Stimulated activated CD4-positive, alpha-beta T cell treated with anti-CD3 and anti-CD28 coated beads, Interleukin-12 subunit alpha, Interleukin-12 subunit beta, amount 100 ng/mL, for 48 hours (primary cell): Measurements from ENCODE around the gene ZNF197.
"Not testable (repeated sequence)": the region's sequence is repeated elsewhere in the genome, so short reads cannot be mapped to it uniquely, and the experiment has no call there.

Experiments used
- DNase-seq, 3 donors: peaks; one replicate each; pipeline ENCODE4 v3.0.0-alpha.2; 2020; ENCODE audit warnings: low read depth in 2 of 3, low spot score in 1 of 3

Gene ZNF197

DNA sequence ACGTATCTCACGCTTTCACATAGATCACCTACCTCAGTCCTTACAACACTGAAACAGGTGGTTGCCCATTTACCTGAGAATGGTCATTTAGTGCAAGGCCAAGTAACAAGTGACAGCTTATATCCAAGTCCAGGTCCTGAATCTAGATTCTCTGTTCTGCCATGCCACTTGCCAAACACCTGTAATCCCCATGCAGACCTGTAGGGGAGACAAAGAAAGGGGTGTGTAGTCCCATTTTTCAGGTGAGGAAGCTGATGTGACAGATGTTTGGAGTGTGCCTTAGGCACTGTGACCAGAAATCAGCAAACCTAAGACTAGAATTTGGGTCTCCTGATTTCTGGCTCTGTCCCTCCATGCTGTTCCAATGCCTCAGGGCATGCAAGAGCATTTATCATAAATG, 36.4 kb downstream of the ZNF197 start:
- no peak for DNase-seq

DNA sequence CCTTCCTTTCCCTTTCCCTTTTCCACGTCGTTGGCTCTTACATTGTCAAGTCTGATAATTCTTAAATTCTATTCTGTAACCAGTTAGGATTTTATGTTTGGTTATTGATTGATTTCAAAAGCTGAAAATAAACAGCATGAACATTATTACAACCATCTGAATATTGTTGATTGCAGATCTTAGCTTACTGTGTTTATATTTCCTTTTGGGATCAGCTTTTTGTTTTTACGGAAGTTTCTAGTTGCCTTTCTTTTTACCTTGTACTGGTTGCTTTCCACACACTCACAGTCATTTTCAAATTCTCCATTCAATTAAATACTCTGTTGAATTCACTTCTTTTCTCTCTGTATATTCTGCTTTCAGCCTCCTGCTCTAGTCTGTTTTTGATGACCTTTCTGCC, 40.3 kb downstream of the ZNF197 start:
- no peak for DNase-seq

DNA sequence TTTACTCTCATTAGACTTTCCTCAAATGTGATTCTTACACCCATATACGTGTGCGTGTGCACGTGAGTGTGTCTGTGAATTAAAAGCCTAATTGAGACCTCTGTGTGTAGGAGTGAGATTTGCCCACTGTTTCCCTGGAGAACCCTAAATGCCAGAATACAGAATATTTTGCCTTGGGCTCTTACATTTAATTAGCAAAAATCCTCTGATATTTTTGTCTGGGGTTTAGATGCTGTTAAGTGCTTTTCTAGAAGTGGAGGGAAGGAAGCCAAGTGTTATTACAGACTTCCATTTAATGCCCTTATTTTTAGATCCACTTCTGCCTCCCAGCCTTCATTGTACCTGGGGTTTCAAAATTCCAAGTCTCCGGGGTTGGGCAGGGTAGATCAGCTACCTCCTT, 41.5 kb downstream of the ZNF197 start:
- DNase-seq = no peak

DNA sequence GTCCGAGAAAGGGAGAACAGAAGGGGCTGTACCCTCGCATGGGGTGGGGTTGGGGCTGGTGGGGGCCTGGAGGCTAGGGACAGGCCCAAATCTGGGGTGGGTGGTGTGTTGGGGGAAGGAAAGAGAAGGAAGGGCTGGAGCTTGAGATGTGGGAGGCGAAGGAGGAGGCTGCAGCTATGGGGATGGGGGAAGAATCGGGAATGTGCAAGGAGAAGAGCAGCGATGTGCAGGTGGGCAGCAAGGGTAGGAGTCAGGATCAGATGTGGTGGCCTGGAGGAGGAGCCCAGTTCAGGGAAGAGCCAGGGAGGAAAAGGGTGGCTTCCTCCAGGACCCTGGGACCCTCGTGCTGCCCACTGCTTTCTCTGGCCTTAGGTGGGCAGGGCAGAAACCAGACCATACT, 44.9 kb downstream of the ZNF197 start:
- no peak for DNase-seq

DNA sequence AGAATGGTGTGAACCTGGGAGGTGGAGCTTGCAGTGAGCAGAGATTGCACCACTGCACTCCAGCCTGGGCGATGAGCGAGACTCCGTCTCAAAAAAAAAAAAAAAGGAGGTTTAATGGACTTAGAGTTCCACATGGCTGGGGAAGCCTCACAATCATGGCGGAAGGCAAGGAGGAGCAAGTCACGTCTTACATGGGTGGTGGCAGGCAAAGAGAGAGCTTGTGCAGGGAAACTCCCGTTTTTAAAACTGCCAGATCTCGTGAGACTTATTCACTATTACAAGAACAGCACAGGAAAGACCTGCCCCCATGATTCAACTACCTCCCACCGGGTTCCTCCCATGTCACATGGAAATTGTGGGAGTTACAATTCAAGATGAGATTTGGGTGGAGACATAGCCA, 48.6 kb downstream of the ZNF197 start:
- DNase-seq = not testable (repeated sequence)

DNA sequence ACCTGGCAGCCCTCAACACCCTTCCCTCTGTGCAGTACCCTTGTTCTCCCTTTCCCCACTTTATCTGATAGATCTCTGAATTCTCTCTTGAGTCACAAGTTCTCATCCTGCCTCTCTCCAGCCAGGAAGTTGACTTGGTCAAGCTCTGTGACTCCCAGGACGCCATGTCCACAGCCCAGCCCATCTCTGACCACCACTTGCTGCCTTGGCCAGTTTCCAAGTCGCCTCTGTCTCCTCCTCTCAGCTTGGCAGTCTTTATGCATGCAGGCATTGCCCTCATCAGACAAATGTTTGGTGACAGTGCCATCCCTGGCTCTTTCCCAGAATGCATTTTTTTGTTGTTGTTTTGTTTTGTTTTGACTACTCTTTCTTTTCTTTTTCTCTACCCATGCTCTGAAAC, 49.4 kb downstream of the ZNF197 start:
- no peak for DNase-seq

DNA sequence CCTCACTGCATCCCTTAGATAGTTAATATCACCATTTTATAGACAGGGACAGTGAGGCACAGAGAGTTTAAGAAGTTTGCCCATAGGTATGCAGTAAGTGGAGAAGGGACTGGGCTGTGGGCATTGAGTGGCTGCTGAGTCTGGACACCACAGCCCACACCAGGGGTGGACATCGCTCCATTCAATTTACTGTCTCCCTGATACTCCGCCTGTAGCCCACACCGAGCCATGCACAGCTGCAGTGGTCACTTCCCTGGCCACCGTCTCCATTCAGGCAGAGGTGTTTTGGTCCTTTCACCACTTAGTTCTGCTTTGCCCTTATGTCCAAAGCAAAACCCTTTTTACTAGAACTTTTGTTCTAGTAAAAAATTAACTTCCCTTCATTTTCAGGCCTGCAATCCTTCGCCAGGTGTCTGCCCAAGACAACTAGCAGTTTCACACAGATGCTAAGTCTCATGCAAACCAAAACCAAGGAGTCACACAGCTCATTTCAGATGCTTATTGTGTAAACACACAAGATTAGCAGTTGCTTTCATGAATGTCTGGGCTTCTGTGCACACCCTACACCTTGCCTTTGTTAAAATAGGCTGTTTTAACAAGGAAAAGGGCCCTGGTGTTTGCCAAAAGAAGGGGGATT, 53.8 kb downstream of the ZNF197 start:
- no peak for DNase-seq

DNA sequence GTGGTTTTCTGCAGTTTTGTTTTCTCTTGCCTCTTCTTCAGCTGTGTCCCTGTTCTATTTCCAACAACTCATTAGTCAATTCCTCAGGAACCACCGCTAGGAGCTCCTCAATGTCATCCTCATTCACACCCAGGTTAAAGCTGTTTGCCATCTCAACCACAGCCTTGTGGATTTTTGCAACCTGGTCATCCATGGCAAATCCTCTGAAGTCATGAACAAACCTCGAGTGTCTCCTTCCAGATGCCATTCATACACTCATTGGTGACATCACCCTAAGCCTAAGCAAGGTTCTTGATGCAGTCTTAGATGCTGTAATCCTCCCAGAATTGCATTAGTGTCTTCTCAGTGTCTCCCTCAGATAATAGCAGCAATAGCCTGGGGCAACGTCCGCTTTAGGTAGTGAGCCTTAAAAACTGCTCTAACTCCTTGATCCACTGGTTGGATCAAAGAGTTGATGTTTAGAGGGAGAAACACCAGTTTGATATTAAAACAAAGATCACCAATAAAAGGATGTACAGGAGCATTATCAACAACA, 56.2 kb downstream of the ZNF197 start:
- no peak for DNase-seq

DNA sequence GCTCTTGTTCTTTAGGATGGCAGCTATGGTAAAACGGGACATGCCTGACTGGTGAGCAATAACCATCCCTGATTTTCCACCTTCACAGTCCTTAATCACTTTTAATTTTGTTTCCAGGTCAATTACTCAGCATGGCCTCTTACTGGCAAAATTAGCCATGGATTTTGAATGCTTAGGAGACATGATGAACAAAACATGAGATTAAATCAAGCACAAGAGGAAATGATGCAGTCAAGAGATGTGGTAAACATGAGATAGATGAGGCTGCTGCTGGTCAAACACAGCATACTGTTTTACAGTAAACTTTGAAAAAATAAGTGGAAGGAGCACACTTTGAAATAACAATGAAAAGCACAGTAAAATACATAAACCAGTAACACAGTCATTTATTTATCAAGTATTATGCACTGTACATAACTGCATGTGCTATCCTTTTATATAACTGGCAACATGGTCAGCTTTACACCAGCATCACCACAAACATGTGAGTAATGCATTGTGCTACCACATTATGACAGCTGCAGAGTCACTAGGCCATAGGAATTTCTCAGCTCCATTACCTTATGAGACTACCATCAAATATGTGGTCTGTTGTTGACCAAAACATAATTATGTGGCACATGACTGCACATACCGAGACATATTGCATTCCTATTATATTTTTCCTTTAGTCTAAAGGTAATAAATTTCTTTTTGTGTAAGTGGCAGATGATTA, 57.5 kb downstream of the ZNF197 start:
- no peak for DNase-seq

DNA sequence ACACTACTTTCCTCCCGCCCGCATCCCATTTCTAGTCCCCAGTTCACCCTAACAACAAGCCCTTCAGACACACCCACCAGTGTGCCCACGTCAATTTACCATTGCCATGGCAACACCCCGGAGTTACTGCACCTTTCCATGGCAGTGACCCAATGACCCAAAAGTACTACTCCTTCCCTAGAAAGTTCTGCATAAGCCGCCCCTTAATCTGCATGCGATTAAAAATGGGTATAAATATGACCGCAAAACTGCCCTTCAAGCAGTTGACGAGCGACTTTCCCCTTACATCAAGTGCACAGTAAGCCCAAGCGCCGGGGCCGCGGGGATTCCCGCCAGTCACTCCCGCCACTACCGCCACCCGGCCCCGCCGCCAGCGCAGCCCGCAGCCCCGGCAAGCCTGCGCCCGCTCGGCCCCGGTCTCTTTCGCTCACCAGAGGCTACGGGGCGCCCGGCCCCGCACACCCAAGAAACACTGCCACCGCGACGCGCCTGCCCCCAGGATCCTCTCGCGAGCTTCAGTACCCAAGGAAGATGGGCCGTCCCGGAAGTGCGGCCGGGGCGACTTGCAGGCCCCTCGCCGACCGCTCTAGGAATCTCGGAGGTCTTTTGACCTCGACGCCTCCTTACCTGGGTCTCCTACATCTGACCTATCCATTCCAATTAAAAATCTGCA, 60.4 kb downstream of the ZNF197 start:
- DNase-seq = peak; percentile 12 to 54 (median 21)

DNA sequence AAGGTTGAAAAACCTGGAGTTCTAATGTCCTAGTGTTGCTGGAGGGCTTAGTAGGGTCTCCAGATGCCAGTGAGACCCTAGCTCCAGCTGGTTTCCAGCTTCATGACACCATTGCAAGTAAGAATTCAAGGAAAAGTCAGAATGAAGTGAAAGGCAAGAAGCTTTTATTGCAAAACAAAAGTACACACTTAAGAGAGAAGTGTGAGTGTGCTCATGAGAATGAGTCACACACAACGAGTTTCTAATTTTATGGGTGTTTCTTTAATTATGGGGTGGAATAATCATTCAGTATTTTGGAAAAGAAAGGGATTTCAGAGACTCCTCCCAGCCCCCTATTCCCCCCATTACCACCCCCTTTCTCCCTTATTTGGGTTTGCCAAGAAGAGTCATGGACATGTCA, 63.1 kb downstream of the ZNF197 start:
- DNase-seq = no peak
